ENCODE data around the gene MEX3A.
"Not testable (repeated sequence)": the region's sequence is repeated elsewhere in the genome, so short reads cannot be mapped to it uniquely, and the experiment has no call there.

The MEX3A gene

DNA sequence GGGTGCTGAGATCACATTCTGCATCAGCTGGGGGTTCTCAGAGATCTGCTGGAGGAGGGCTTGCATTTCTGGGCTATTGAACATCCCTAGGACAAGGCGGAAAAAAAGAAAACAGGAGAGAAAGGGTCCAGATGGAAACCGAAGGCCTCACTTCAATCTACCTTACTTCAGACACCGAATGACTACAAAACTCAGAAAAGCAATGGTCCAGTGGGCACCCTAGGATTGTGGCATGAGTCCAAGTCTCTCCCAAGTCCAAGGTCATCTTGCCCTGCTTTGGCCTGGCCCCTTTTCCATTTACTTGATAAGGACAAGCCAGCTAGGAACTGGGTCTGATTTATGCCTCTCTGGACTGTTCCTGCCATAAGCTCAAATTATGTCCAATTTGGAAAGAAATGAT, 39.4 kb downstream of the MEX3A start:
- Histone ChIP-seq H3K27ac (no peak overlapping the region), H3K9ac (ENCODE audit: insufficient read length) (no peak overlapping the region), H3K9me3 (ENCODE audit: low read depth, low read length) (no peaks in the 10 kb centered on the region), H3K36me3 (ENCODE audit: insufficient read depth, low read length) (peaks cover 53% of the 10 kb centered on the region; the same call in 1 of the 2 replicates), H3K4me3 (no peak overlapping the region)
- DNase-seq (ENCODE audit: low read depth, low spot score): no peak
- no peak for TF ChIP-seq EZH2 (IDR thresholded peaks at IDR 0.05)
- no peak for TF ChIP-seq FOXP2 (optimal IDR thresholded peaks at IDR 0.05; ENCODE audit: control extremely low read depth, extremely low read length, insufficient read depth)
- TF ChIP-seq POLR2AphosphoS5 (IDR thresholded peaks at IDR 0.05; ENCODE audit: borderline replicate concordance, low read depth, low read length): no peak

DNA sequence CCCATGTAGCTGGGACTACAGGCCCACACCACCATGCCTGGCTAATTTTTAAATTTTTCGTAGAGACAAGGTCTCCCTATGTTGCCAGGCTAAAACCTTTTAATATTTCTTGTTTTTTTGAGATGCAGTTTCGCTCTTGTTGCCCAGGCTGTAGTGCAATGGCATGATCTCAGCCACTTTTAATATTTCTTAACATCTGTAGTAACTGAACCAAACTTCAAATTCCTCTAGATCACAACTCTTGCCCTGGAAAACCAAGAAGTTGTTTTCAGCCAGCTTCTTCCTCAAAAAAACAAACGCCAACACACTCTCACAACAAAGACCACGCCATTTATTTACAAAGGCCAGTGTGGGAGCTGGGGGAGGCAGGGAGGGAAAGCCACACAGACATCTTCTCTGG, 47.3 kb downstream of the MEX3A start:
- peaks cover 19% of the 10 kb centered on the region; the same call in 1 of the 2 replicates for H3K36me3 ChIP-seq (ENCODE audit: insufficient read depth, low read length)
- not testable (repeated sequence) for H3K27ac ChIP-seq; H3K9ac ChIP-seq (ENCODE audit: insufficient read length); H3K4me3 ChIP-seq; DNase-seq (ENCODE audit: low read depth, low spot score); H3K9me3 ChIP-seq (ENCODE audit: low read depth, low read length)

DNA sequence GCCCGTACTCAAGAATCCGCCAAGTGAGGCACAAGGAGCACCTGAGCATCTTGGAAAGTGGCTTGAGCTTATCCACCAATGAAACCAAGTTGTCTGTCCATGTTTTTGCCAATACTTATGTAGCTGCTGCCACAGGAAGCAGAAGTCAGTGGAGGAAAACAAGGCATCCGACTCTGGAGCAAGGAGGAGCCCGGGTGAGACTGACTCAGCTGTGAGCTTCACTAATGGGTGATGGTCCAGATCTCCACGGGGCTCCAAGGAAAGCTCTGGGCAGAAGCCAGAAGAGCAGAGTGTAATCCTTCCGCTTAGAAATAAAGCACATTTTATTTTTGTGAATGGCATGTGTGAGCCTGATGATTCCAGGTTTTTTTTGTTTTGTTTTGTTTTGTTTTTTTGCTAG, 49.3 kb downstream of the MEX3A start:
- Histone ChIP-seq H3K9me3 (ENCODE audit: low read depth, low read length) (no peaks in the 10 kb centered on the region), H3K27ac (no peak overlapping the region), H3K36me3 (ENCODE audit: insufficient read depth, low read length) (peaks cover 10% of the 10 kb centered on the region; the same call in 1 of the 2 replicates), H3K9ac (ENCODE audit: insufficient read length) (no peak overlapping the region), H3K4me3 (no peak overlapping the region)
- no peak for TF ChIP-seq EZH2 (IDR thresholded peaks at IDR 0.05)
- no peak for DNase-seq (ENCODE audit: low read depth, low spot score)

DNA sequence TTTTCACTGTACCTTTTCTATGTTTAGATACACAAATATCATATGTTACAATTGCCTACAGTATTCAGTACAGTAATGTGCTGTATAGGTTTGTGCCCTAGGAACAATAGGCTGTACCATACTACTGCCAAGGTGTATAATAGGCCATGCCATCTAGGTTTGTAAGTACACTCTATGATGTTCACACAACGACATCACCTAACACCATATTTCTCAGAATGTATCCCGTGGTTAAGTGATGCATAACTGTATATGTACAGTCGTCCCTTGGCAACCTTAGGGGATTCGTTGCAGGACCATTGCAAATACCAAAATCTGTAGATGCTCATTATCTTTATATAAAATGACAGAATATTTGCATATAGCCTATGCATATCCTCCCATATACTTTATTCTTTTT, 55.7 kb downstream of the MEX3A start:
- Histone ChIP-seq H3K4me3 (no peak overlapping the region), H3K9ac (ENCODE audit: insufficient read length) (no peak overlapping the region), H3K36me3 (ENCODE audit: insufficient read depth, low read length) (no peaks in the 10 kb centered on the region), H3K9me3 (ENCODE audit: low read depth, low read length) (no peaks in the 10 kb centered on the region), H3K27ac (no peak overlapping the region)
- TF ChIP-seq FOXP2 (optimal IDR thresholded peaks at IDR 0.05; ENCODE audit: control extremely low read depth, extremely low read length, insufficient read depth) (no peak), EZH2 (IDR thresholded peaks at IDR 0.05) (no peak), POLR2AphosphoS5 (IDR thresholded peaks at IDR 0.05; ENCODE audit: borderline replicate concordance, low read depth, low read length) (no peak)
- no peak for DNase-seq (ENCODE audit: low read depth, low spot score)

DNA sequence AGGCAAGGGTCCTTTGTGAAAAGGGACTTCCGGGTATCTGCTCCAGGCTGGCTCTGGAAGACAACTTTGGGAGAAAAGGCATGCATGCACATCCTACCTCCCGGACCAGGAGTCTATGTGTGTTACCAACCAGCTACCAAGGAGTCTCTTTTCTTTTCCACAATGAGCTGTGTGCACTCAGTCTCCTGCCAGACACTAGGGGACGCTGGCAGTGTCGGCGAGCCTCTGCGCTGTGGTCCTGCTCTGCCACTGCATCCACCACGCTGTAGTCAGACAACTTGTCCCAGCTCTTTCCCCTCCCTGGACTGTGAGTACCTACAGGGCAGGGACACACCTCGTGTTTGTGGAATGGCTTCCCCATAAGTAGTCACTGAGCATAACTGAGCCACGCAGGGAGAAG, 56.4 kb downstream of the MEX3A start:
- H3K27ac ChIP-seq: no peak overlapping the region
- H3K9ac ChIP-seq (ENCODE audit: insufficient read length): no peak overlapping the region
- H3K4me3 ChIP-seq: no peak overlapping the region
- H3K9me3 ChIP-seq (ENCODE audit: low read depth, low read length): no peaks in the 10 kb centered on the region
- TF ChIP-seq POLR2AphosphoS5 (IDR thresholded peaks at IDR 0.05; ENCODE audit: borderline replicate concordance, low read depth, low read length) (no peak), FOXP2 (optimal IDR thresholded peaks at IDR 0.05; ENCODE audit: control extremely low read depth, extremely low read length, insufficient read depth) (no peak), EZH2 (IDR thresholded peaks at IDR 0.05) (no peak)
- DNase-seq (ENCODE audit: low read depth, low spot score): no peak
- H3K36me3 ChIP-seq (ENCODE audit: insufficient read depth, low read length): no peaks in the 10 kb centered on the region

DNA sequence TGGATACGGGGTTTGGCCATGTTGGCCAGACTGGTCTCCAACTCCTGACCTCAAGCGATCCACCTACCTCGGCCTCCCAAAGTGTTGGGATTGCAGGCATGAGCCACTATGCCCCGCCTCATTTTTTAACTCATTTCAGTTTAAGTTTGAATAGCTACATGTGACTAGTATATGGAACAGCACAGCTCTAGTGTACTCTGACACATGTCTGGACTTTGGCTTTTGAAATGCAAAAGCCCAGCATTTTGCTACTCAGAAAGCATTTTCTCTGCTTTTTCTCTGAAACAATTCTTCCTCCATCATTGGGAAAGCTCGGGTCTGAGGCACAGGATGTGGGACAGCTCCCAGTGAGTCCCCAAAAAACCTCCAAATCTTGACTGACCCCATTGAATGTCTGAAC, 57.5 kb downstream of the MEX3A start:
- Histone ChIP-seq H3K4me3 (no peak overlapping the region), H3K27ac (no peak overlapping the region), H3K9me3 (ENCODE audit: low read depth, low read length) (no peaks in the 10 kb centered on the region), H3K9ac (ENCODE audit: insufficient read length) (no peak overlapping the region), H3K36me3 (ENCODE audit: insufficient read depth, low read length) (peaks cover 1% of the 10 kb centered on the region)
- no peak for TF ChIP-seq FOXP2 (optimal IDR thresholded peaks at IDR 0.05; ENCODE audit: control extremely low read depth, extremely low read length, insufficient read depth)
- TF ChIP-seq POLR2AphosphoS5 (IDR thresholded peaks at IDR 0.05; ENCODE audit: borderline replicate concordance, low read depth, low read length): no peak
- TF ChIP-seq EZH2 (IDR thresholded peaks at IDR 0.05): no peak
- DNase-seq (ENCODE audit: low read depth, low spot score): no peak

Measured in SK-N-MC (cell line).